H1 (cell line): ENCODE results near the gene PLXNA4. TPM values are rescaled to one million over a fixed set of nuclear protein-coding genes. Genes with fewer than 3 reads are reported as not detected.

Experiments
- CTCF ChIA-PET: fragments of 300-600 bp; sonication (Branson Sonifier 250); formaldehyde crosslinking; loops from one replicate; lab custom pipeline; 2021; ENCODE audit not compliant: partially characterized antibody; lab: Charles Lee
- POLR2A ChIA-PET: fragments of 300-600 bp; sonication (Branson Sonifier 250); formaldehyde crosslinking; loops from one replicate; lab custom pipeline; 2021; ENCODE audit warnings: inconsistent platforms; ENCODE audit not compliant: partially characterized antibody; lab: Charles Lee
- DNase-seq, 2 experiments: peaks; one replicate each; pipeline versions ENCODE4 v3.0.0 to v3.0.0-alpha.2; 2010 to 2022; ENCODE audit warnings: low spot score in 2 of 2, low read depth in 1 of 2, mixed read lengths in 1 of 2
- FAIRE-seq: peaks from 2 replicates; lab custom pipeline; 2011; peaks lifted over from hg19 to GRCh38; lab: Jason Lieb, UNC
- H2AFZ ChIP-seq: 2 replicates; pipeline ENCODE4 v1.8.1; 2012; ENCODE audit warnings: low read length, inconsistent platforms
- H2AK5ac ChIP-seq: 2 replicates; pipeline ENCODE4 v1.6.1; 2013; ENCODE audit warnings: low read depth, low read length
- H2BK120ac ChIP-seq: replicated peaks from 2 replicates; pipeline ENCODE3; 2013; ENCODE audit warnings: low read depth, low read length, inconsistent platforms
- H2BK12ac ChIP-seq: 2 replicates; pipeline ENCODE4 v1.6.1; 2013; ENCODE audit warnings: low read depth, low read length
- H2BK15ac ChIP-seq: 2 replicates; pipeline ENCODE4 v1.6.1; 2013; ENCODE audit warnings: low read length
- H2BK20ac ChIP-seq: 2 replicates; pipeline ENCODE4 v1.6.1; 2013; ENCODE audit warnings: low read length
- H2BK5ac ChIP-seq: 2 replicates; pipeline ENCODE4 v1.6.1; 2013; ENCODE audit warnings: low read depth, low read length
- H3K14ac ChIP-seq: 2 replicates; pipeline ENCODE4 v1.6.1; 2013; ENCODE audit warnings: inconsistent platforms; ENCODE audit not compliant: insufficient read length
- H3K18ac ChIP-seq: 2 replicates; pipeline ENCODE4 v1.6.1; 2013; ENCODE audit warnings: low read length; ENCODE audit errors: extremely low read depth
- H3K23ac ChIP-seq: 2 replicates; pipeline ENCODE4 v1.6.1; 2013; ENCODE audit warnings: inconsistent platforms; ENCODE audit not compliant: insufficient read length
- H3K23me2 ChIP-seq: 2 replicates; pipeline ENCODE4 v1.6.1; 2013; ENCODE audit warnings: low read depth, low read length
- H3K27ac ChIP-seq: 2 replicates; pipeline ENCODE4 v1.6.1; 2011; ENCODE audit warnings: low read depth, low read length, inconsistent platforms
- H3K27me3 ChIP-seq, 4 experiments: replicated peaks in 1 of 4; 1 replicate in 1 of 4; 2 replicates in 3 of 4; pipeline versions ENCODE4 v1.6.1 to v1.8.1; 2011 to 2013; ENCODE audit warnings: low read length in 3 of 4, mild to moderate bottlenecking in 3 of 4, inconsistent platforms in 2 of 4, mixed read lengths in 2 of 4, moderate library complexity in 1 of 4; ENCODE audit not compliant: control insufficient read depth in 3 of 4, insufficient read depth in 3 of 4; ENCODE audit errors: extremely low read depth in 1 of 4
- H3K36me3 ChIP-seq, 4 experiments: 2 replicates each; pipeline versions ENCODE4 v1.6.1 to v1.8.1; 2011 to 2013; ENCODE audit warnings: mild to moderate bottlenecking in 4 of 4, low read length in 3 of 4, moderate library complexity in 2 of 4, control low read depth in 1 of 4, inconsistent platforms in 1 of 4; ENCODE audit not compliant: insufficient read depth in 4 of 4, control insufficient read depth in 2 of 4
- H3K4ac ChIP-seq: replicated peaks from 2 replicates; pipeline ENCODE3; 2013; ENCODE audit warnings: low read length, low read depth, mixed read lengths, inconsistent platforms; ENCODE audit not compliant: insufficient read length
- H3K4me1 ChIP-seq, 4 experiments: replicated peaks in 1 of 4; 1 replicate in 1 of 4; 2 replicates in 3 of 4; pipeline versions ENCODE4 v1.6.1 to v1.8.1; 2011 to 2013; ENCODE audit warnings: low read length in 3 of 4, inconsistent platforms in 2 of 4, mixed read lengths in 1 of 4; ENCODE audit not compliant: insufficient read depth in 4 of 4, control insufficient read depth in 3 of 4
- H3K4me2 ChIP-seq, 2 experiments: 2 replicates each; pipeline versions ENCODE4 v1.6.1 to v1.8.1; 2011 to 2013; ENCODE audit warnings: low read depth in 2 of 2, low read length in 2 of 2, control low read depth in 1 of 2, inconsistent platforms in 1 of 2, mild to moderate bottlenecking in 1 of 2; ENCODE audit not compliant: insufficient read depth in 1 of 2
- H3K4me3 ChIP-seq, 4 experiments: fragments of 200-600, 300-600 bp in 1 of 4; sonication (generic), shearing (Covaris generic), sonication (Bioruptor Twin) in 1 of 4; 2 replicates each; pipeline versions ENCODE4 v1.5.1 to v1.8.1; 2011 to 2016; ENCODE audit warnings: low read length in 4 of 4, low read depth in 3 of 4, control low read depth in 2 of 4, inconsistent platforms in 2 of 4, mild to moderate bottlenecking in 2 of 4, mixed read lengths in 1 of 4, moderate library complexity in 1 of 4; ENCODE audit not compliant: insufficient read depth in 2 of 4; ENCODE audit errors: extremely low read depth in 1 of 4
- H3K56ac ChIP-seq: replicated peaks from 2 replicates; pipeline ENCODE3; 2013; ENCODE audit warnings: low read depth, mild to moderate bottlenecking, mixed read lengths, low read length, inconsistent platforms; ENCODE audit not compliant: insufficient read length
- H3K79me1 ChIP-seq: 2 replicates; pipeline ENCODE4 v1.6.1; 2013; ENCODE audit warnings: low read depth, low read length, control low read depth
- H3K79me2 ChIP-seq, 2 experiments: 2 replicates each; pipeline versions ENCODE4 v1.6.1 to v1.8.1; 2012 to 2013; ENCODE audit warnings: low read length in 2 of 2, mild to moderate bottlenecking in 2 of 2, inconsistent platforms in 1 of 2; ENCODE audit not compliant: insufficient read depth in 2 of 2, control insufficient read depth in 1 of 2
- H3K9ac ChIP-seq, 4 experiments: replicated peaks in 1 of 4; 1 replicate in 1 of 4; 2 replicates in 3 of 4; pipeline versions ENCODE4 v1.6.1 to v1.8.1; 2011 to 2013; ENCODE audit warnings: low read depth in 3 of 4, low read length in 3 of 4, control low read depth in 2 of 4, mild to moderate bottlenecking in 2 of 4, moderate library complexity in 2 of 4, inconsistent platforms in 1 of 4; ENCODE audit errors: extremely low read depth in 1 of 4
- H3K9me3 ChIP-seq, 2 experiments: 2 replicates each; pipeline versions ENCODE4 v1.6.1 to v1.8.1; 2012 to 2013; ENCODE audit warnings: mild to moderate bottlenecking in 2 of 2, moderate library complexity in 2 of 2, control low read depth in 1 of 2, inconsistent platforms in 1 of 2, low read depth in 1 of 2, low read length in 1 of 2, mixed read lengths in 1 of 2; ENCODE audit not compliant: insufficient read depth in 2 of 2
- H4K20me1 ChIP-seq, 2 experiments: replicated peaks in 1 of 2; 2 replicates each; pipeline versions ENCODE3 to v1.8.1; 2011 to 2013; ENCODE audit warnings: inconsistent platforms in 2 of 2, low read length in 2 of 2, mild to moderate bottlenecking in 1 of 2; ENCODE audit not compliant: insufficient read depth in 2 of 2, control insufficient read depth in 1 of 2
- H4K5ac ChIP-seq: 2 replicates; pipeline ENCODE4 v1.6.1; 2013; ENCODE audit warnings: low read length, low read depth, mixed read lengths, inconsistent platforms; ENCODE audit not compliant: insufficient read length
- H4K8ac ChIP-seq: 2 replicates; pipeline ENCODE4 v1.8.0; 2013; ENCODE audit warnings: mild to moderate bottlenecking, moderate library complexity, low read length, inconsistent platforms; ENCODE audit not compliant: insufficient read depth; ENCODE audit errors: extremely low read depth
- H4K91ac ChIP-seq: replicated peaks from 2 replicates; pipeline ENCODE3; 2013; ENCODE audit warnings: low read length, mixed read lengths, inconsistent platforms; ENCODE audit not compliant: insufficient read length
- CEBPB ChIP-seq: IDR thresholded peaks from 2 replicates; pipeline ENCODE4 v1.6.1; 2012; ENCODE audit warnings: low read depth, low read length
- CHD1 ChIP-seq: IDR thresholded peaks from 2 replicates; pipeline ENCODE4 v1.6.1; 2012; ENCODE audit warnings: low read depth, low read length, improper control_type of control experiment
- CREB1 ChIP-seq: IDR thresholded peaks from 2 replicates; pipeline ENCODE4 v1.6.1; 2012; ENCODE audit warnings: inconsistent platforms
- EZH2 ChIP-seq: fragments of 200-600 bp; sonication (generic); IDR thresholded peaks from 2 replicates; pipeline ENCODE4 v1.7.1; 2012; ENCODE audit warnings: low read depth, mild to moderate bottlenecking, moderate library complexity, low read length, inconsistent platforms; ENCODE audit not compliant: severe bottlenecking
- GTF2F1 ChIP-seq: IDR thresholded peaks from 2 replicates; pipeline ENCODE4 v1.6.1; 2012; ENCODE audit warnings: low read depth, low read length, improper control_type of control experiment, borderline replicate concordance
- HDAC6 ChIP-seq: IDR thresholded peaks from one replicate; pipeline ENCODE4 v1.7.1; 2012; ENCODE audit warnings: low read depth, mild to moderate bottlenecking, inconsistent platforms, low read length, moderate library complexity
- JUN ChIP-seq: IDR thresholded peaks from 2 replicates; pipeline ENCODE4 v1.6.1; 2011; ENCODE audit warnings: low read depth, mild to moderate bottlenecking, improper control_type of control experiment, low read length
- KDM1A ChIP-seq: fragments of 200-600, 300-600 bp; sonication (generic); IDR thresholded peaks from 2 replicates; pipeline ENCODE4 v1.7.1; 2016; ENCODE audit warnings: mild to moderate bottlenecking, low read length, borderline replicate concordance
- KDM4A ChIP-seq: IDR thresholded peaks from one replicate; pipeline ENCODE4 v1.7.1; 2012; ENCODE audit warnings: low read depth, mild to moderate bottlenecking, moderate library complexity, low read length, inconsistent platforms; ENCODE audit not compliant: severe bottlenecking
- POLR2AphosphoS5 ChIP-seq: IDR thresholded peaks from 2 replicates; pipeline ENCODE4 v1.6.1; 2011; ENCODE audit warnings: low read depth, low read length
- SIX5 ChIP-seq: IDR thresholded peaks from 2 replicates; pipeline ENCODE4 v1.6.1; 2011; ENCODE audit warnings: mild to moderate bottlenecking, low read depth, low read length
- SP2 ChIP-seq: IDR thresholded peaks from 2 replicates; pipeline ENCODE4 v1.6.1; 2012; ENCODE audit warnings: mild to moderate bottlenecking, low read length, inconsistent platforms
- SP4 ChIP-seq: IDR thresholded peaks from 2 replicates; pipeline ENCODE4 v1.6.1; 2012; ENCODE audit warnings: low read length, inconsistent platforms
- SUZ12 ChIP-seq: fragments of 200-600 bp; sonication (generic); IDR thresholded peaks from 2 replicates; pipeline ENCODE4 v1.6.1; 2012; ENCODE audit warnings: mild to moderate bottlenecking, inconsistent platforms, low read length, moderate library complexity, mixed read lengths
- TEAD4 ChIP-seq: IDR thresholded peaks from 2 replicates; pipeline ENCODE4 v1.6.1; 2012; ENCODE audit warnings: low read depth, low read length, inconsistent platforms, mixed read lengths
- YY1 ChIP-seq: IDR thresholded peaks from 2 replicates; pipeline ENCODE4 v1.6.1; 2011; ENCODE audit warnings: low read depth, mild to moderate bottlenecking, low read length
- WGBS, 2 experiments: shearing (Covaris generic) in 1 of 2; methylation state at CpG; one replicate each; pipeline versions ENCODE4 v1.1.6 to v1.1.7; 2013 to 2015; ENCODE audit warnings: low lambda C conversion rate in 2 of 2, mixed read lengths in 2 of 2, inconsistent platforms in 1 of 2, low coverage in 1 of 2, missing lambda C conversion rate in 1 of 2; ENCODE audit not compliant: insufficient replicate concordance in 2 of 2, insufficient coverage in 1 of 2, insufficient read length in 1 of 2; ENCODE audit errors: extremely low coverage in 1 of 2, missing lambda C conversion rate in 1 of 2; 5-methylcytosine and 5-hydroxymethylcytosine counted together
- polyA plus RNA-seq, 7 experiments: library from polyadenylated mRNA; depleted of rRNA in 3 of 7; stranded (reverse) in 5 of 7; unstranded in 2 of 7; fragments of >200 nt in 5 of 7; fragments of 200-250 nt in 2 of 7; gene quantifications; 1 replicate in 5 of 7; 2 replicates in 1 of 7; 4 replicates in 1 of 7; pipeline versions ENCODE4 v1.2.1 to v1.2.3, GENCODE V29; 2011 to 2013; ENCODE audit warnings: missing spikeins in 2 of 7, mixed read lengths in 2 of 7
- total RNA-seq: library from RNA; stranded (reverse); fragmentation: NEBNext Ultra II Directional; extraction: Animal tissue kit (Norgen Biotek cat#: 25700); gene quantifications from 2 replicates; pipeline ENCODE4 v1.2.1, GENCODE V29; 2021

The PLXNA4 gene
- total and polyA plus RNA-seq, 2 of the 8 experiments (the other 6 are each of a cell fraction or from before 2014, with no cell fraction given): 0.76 to 0.79 TPM

- peaks cover 3 to 11% (median 8%) of the 10 kb centered on the region in 4 experiments for H3K4me1 ChIP-seq
- no peak overlapping the region for H3K14ac ChIP-seq
- H2BK20ac ChIP-seq: no peak overlapping the region
- no peak overlapping the region for H2AFZ ChIP-seq
- DNase-seq: no peak
- H3K36me3 ChIP-seq: no peaks in the 10 kb centered on the region; a peak in 1 of 8 replicates
- H2BK5ac ChIP-seq: no peak overlapping the region
- H2BK120ac ChIP-seq: no peak overlapping the region
- H4K91ac ChIP-seq: no peak overlapping the region
- no peak overlapping the region for H3K4me3 ChIP-seq
- WGBS, 2 experiments: 96% methylated on average over 10 of the region's 10 CpGs; no CpG with 5 or more reads in 1 of the 2 experiments
- peaks cover 0 to 7% of the 10 kb centered on the region in 2 experiments for H4K20me1 ChIP-seq
- ChIA-PET POLR2A (interaction anchor here (1.6 kb wide), 1 partner anchor 13 kb away, joined by 3 read pairs; no protein-coding TSS in a partner anchor), CTCF (interaction anchor here (0.9 to 2.2 kb wide), 6 partner anchors 9 to 236 kb away, joined by 3 to 10 read pairs (median 4); no protein-coding TSS in a partner anchor)
- H3K27ac ChIP-seq: no peak overlapping the region
- no peak for FAIRE-seq
- H3K23ac ChIP-seq: no peak overlapping the region
- H3K4ac ChIP-seq: no peak overlapping the region
- no peaks in the 10 kb centered on the region for H3K79me1 ChIP-seq
- H3K4me2 ChIP-seq: no peak overlapping the region
- no peak overlapping the region; the same call in 1 of the 2 replicates for H2AK5ac ChIP-seq
- H2BK12ac ChIP-seq: no peak overlapping the region
- H3K18ac ChIP-seq: no peak overlapping the region
- H4K8ac ChIP-seq: no peak overlapping the region
- no peak overlapping the region for H3K56ac ChIP-seq
- no peaks in the 10 kb centered on the region for H3K27me3 ChIP-seq
- no peak overlapping the region for H3K9ac ChIP-seq
- no peak overlapping the region for H2BK15ac ChIP-seq
- peaks cover 6% of the 10 kb centered on the region for H3K23me2 ChIP-seq
- 0 out of 4 replicates have a peak, but pooled peaks cover 0 to 1% of the 10 kb centered on the region in 2 experiments for H3K9me3 ChIP-seq
- no peaks in the 10 kb centered on the region for H3K79me2 ChIP-seq
- no peak overlapping the region for H4K5ac ChIP-seq
- no peak for TF ChIP-seq CREB1
- no peak for TF ChIP-seq CEBPB
- TF ChIP-seq HDAC6: no peak
- no peak for TF ChIP-seq GTF2F1
- no peak for TF ChIP-seq YY1
- TF ChIP-seq EZH2: no peak
- no peak for TF ChIP-seq KDM4A
- TF ChIP-seq KDM1A: no peak
- no peak for TF ChIP-seq JUN
- no peak for TF ChIP-seq SP2
- TF ChIP-seq SIX5: no peak
- no peak for TF ChIP-seq SUZ12
- no peak for TF ChIP-seq CHD1
- no peak for TF ChIP-seq SP4
- no peak for TF ChIP-seq TEAD4
- TF ChIP-seq POLR2AphosphoS5: no peak
These were observed 394.9 kb downstream of the PLXNA4 start for GRCh38 chr7:132181371-132181770.
